Lung (tissue), 12 donors: Measurements from ENCODE around the gene HSPG2. TPM values are rescaled to one million over a fixed set of nuclear protein-coding genes. Genes with fewer than 3 reads are reported as not detected.
A peak's percentile ranks its signal among the peaks of the same experiment; 100 is the strongest.

Experiments used
- ATAC-seq: fragments of 200-7000 bp; cut with Tn5 transposase; one replicate; pipeline ENCODE4 v1.9.1; 2020; ENCODE audit warnings: moderate number of reproducible peaks; ENCODE audit not compliant: insufficient read depth, low FRiP score
- DNase-seq, 3 donors: peaks; one replicate each; pipeline ENCODE4 v3.0.0-alpha.2; 2013 to 2017
- H3K27ac ChIP-seq, 2 donors: one replicate each; pipeline ENCODE4 v1.5.1; 2013; ENCODE audit warnings: mild to moderate bottlenecking in 2 of 2, moderate library complexity in 2 of 2, control low read depth in 1 of 2, inconsistent platforms in 1 of 2, low read depth in 1 of 2, low read length in 1 of 2
- H3K27me3 ChIP-seq, 3 donors: one replicate each; pipeline ENCODE4 v1.5.1; 2013; ENCODE audit warnings: low read length in 2 of 3; ENCODE audit not compliant: control insufficient read depth in 3 of 3, insufficient read depth in 3 of 3
- H3K36me3 ChIP-seq, 4 donors: one replicate each; pipeline ENCODE4 v1.5.1; 2013; ENCODE audit warnings: low read length in 4 of 4, mild to moderate bottlenecking in 1 of 4, moderate library complexity in 1 of 4; ENCODE audit not compliant: control insufficient read depth in 4 of 4, insufficient read depth in 4 of 4
- H3K4me1 ChIP-seq, 5 donors: one replicate each; pipeline ENCODE4 v1.5.1; 2013; ENCODE audit warnings: low read length in 5 of 5, mild to moderate bottlenecking in 2 of 5, moderate library complexity in 1 of 5; ENCODE audit not compliant: control insufficient read depth in 5 of 5, insufficient read depth in 5 of 5
- H3K4me3 ChIP-seq: one replicate; pipeline ENCODE4 v1.5.1; 2013; ENCODE audit warnings: mild to moderate bottlenecking, control low read depth, moderate library complexity
- H3K9ac ChIP-seq, 2 donors: one replicate each; pipeline ENCODE4 v1.5.1; 2013; ENCODE audit warnings: low read length in 2 of 2, control low read depth in 1 of 2; ENCODE audit not compliant: insufficient read depth in 1 of 2
- H3K9me3 ChIP-seq, 4 donors: one replicate each; pipeline ENCODE4 v1.5.1; 2013; ENCODE audit warnings: low read length in 3 of 4, mild to moderate bottlenecking in 1 of 4, moderate library complexity in 1 of 4; ENCODE audit not compliant: control insufficient read depth in 4 of 4, insufficient read depth in 3 of 4
- WGBS, 2 donors: extraction: QIAGEN DNeasy Blood & Tissue Kit; methylation state at CpG; one replicate each; pipeline ENCODE4 v1.1.7; 2013; 5-methylcytosine and 5-hydroxymethylcytosine counted together
- polyA plus RNA-seq, 2 donors: library from polyadenylated mRNA; stranded (reverse); fragments of 200-250 nt; gene quantifications; one replicate each; pipeline ENCODE4 v1.2.1, GENCODE V29; 2013
- total RNA-seq, 2 donors: library from RNA; depleted of rRNA in 1 of 2; stranded (reverse); fragments of >200 nt in 1 of 2; gene quantifications; one replicate each; pipeline ENCODE4 v1.2.1, GENCODE V29; 2014 to 2021
- TF ChIP-seq, protein P1 (sequence below): IDR thresholded peaks from 2 replicates; pipeline ENCODE4 v1.5.1; 2012; ENCODE audit warnings: mild to moderate bottlenecking; ENCODE audit errors: control extremely low read depth, extremely low read depth
- donor health status: control.
- donor health status: control.
- donor health status: Bipolar disorder and iron deficiency.
- donor health status: healthy.
- donor health status: DM: yes; HTN: yes; CAD: no.

HSPG2 gene
- total and polyA plus RNA-seq, 4 donors, result 58.0 to 335 (median 140) TPM

DNA sequence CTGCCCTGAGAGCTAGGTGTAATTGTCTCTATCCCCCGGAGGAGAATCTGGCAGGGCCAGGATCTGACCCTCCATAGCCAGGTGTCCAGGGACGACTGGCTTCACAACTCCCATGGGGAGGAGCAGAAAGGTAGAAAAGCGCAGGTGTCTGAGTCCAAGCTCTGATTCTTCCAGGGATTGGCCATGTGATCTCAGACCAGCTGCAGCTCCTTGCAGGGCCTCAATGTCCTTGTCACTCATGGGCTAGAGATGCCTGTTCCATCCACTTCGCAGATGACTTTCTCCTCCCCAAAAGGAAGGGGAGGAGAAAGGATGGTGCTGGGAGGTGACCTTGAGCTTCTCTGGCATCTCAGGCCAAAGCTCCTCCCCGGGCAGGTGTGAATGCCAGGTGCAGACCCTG lies 22.7 kb downstream of the HSPG2 start:
- TF ChIP-seq, protein P1, sequence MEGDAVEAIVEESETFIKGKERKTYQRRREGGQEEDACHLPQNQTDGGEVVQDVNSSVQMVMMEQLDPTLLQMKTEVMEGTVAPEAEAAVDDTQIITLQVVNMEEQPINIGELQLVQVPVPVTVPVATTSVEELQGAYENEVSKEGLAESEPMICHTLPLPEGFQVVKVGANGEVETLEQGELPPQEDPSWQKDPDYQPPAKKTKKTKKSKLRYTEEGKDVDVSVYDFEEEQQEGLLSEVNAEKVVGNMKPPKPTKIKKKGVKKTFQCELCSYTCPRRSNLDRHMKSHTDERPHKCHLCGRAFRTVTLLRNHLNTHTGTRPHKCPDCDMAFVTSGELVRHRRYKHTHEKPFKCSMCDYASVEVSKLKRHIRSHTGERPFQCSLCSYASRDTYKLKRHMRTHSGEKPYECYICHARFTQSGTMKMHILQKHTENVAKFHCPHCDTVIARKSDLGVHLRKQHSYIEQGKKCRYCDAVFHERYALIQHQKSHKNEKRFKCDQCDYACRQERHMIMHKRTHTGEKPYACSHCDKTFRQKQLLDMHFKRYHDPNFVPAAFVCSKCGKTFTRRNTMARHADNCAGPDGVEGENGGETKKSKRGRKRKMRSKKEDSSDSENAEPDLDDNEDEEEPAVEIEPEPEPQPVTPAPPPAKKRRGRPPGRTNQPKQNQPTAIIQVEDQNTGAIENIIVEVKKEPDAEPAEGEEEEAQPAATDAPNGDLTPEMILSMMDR, result no peak

DNA sequence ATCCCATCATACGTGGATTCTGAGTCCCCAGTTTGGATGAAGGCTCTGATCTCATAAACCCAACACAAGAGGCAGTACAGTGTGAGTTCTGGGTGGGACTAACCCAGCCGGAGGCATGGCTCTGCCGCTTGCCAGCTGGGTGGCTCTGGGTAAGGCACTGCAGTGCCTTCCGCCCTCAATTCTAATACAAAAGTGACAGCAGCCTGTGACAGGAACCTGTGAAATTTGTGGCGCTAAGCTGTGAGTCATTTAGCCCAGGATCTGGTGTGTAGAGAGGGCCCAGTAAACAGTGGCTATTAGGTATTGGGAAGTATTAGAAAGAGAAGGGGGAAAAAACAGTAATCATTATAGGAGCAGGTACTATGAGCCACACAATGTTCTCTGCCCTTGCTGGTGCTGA lies 23.3 kb downstream of the HSPG2 start:
- Histone ChIP-seq H3K9ac (peak overlapping the region in 1 of 2 donors; percentile 36), H3K27ac (peak overlapping the region; percentile 48 to 79), H3K9me3 (no peaks in the 10 kb centered on the region), H3K36me3 (no peaks in the 10 kb centered on the region), H3K27me3 (no peaks in the 10 kb centered on the region), H3K4me3 (no peak overlapping the region), H3K4me1 (peaks cover 21 to 53% (median 28%) of the 10 kb centered on the region in 5 donors)
- no peak for ATAC-seq
- TF ChIP-seq, protein P1, result no peak
- 60 to 62% methylated on average over 5 of the region's 5 CpGs for WGBS, 2 donors
- DNase-seq, result no peak

More for the DNA sequence above, 22.7 kb downstream of the HSPG2 start:
- Histone ChIP-seq H3K27ac (peak overlapping the region; percentile 48 to 79), H3K4me1 (peaks cover 20 to 51% (median 25%) of the 10 kb centered on the region in 5 donors), H3K4me3 (no peak overlapping the region), H3K27me3 (no peaks in the 10 kb centered on the region), H3K9ac (no peak overlapping the region), H3K36me3 (no peaks in the 10 kb centered on the region), H3K9me3 (no peaks in the 10 kb centered on the region)
- ATAC-seq (no peak), DNase-seq (no peak)
- 77 to 97% methylated on average over 5 of the region's 5 CpGs for WGBS, 2 donors

DNA sequence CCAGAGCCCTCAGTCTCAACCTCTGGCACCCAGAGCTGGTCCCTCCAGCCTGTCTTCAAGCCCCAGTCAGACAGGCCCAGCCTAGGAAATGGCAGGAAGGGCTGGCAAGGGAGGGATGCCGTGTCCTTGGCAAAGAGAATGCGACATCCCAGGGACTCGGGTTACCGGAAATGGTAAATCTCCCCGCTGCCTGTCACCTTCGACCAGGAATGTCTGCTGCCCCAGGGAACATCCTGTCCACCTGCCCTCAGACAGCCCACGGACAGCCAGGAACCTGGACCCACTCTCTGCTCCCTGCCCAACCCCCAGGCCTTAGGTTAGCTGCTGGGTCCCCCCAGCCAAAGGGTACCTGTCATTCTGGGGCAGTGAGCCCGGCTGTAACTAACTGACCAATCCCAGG lies 23.9 kb downstream of the HSPG2 start:
- H3K4me3 ChIP-seq, result no peak overlapping the region
- TF ChIP-seq, protein P1, result no peak
- no peak overlapping the region for H3K9ac ChIP-seq
- H3K27me3 ChIP-seq, result no peaks in the 10 kb centered on the region
- no peaks in the 10 kb centered on the region for H3K9me3 ChIP-seq
- no peaks in the 10 kb centered on the region for H3K36me3 ChIP-seq
- ATAC-seq, result no peak
- 57 to 78% methylated on average over 8 of the region's 8 CpGs for WGBS, 2 donors
- H3K27ac ChIP-seq, result peak overlapping the region; percentile 22 to 79
- no peak for DNase-seq
- H3K4me1 ChIP-seq, result peaks cover 21 to 58% (median 28%) of the 10 kb centered on the region in 5 donors

DNA sequence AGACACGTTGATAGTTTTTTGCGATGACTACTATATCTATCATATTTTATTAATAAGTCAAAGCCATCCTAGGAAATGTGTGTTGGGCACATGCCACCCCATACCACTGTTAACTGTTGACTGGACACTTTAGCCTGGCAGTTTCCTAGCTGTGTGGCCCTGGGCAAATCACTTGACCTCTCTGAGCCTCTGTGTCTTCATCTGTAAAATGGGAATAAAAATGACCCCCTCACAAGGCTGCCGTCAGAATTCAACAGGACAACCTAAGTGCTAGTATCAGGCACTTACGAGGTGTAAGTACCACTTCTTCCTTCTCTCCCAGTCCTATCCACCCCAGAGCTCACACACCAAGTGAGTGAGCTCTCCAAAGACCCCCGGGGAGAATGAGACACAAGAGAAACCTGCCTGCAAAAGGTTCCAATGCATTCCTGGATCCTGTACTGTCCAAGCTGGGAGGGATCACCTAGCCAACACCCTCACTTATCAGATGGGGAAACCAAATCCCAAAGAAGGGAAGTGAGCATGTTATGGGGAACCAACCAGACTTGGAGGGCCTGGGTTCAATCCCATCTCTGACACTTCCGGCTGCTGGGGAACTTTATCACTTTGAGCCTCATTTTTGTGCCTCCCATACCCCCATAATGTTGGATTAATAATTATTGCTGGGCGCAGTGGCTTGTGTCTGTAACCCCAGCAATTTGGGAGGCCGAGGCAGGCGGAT lies 24.9 kb downstream of the HSPG2 start:
- H3K36me3 ChIP-seq, result no peaks in the 10 kb centered on the region
- no peak overlapping the region for H3K4me3 ChIP-seq
- no peaks in the 10 kb centered on the region for H3K27me3 ChIP-seq
- H3K27ac ChIP-seq, result peak overlapping the region; percentile 66 to 79
- WGBS, 2 donors, result 80 to 85% methylated on average over 9 of the region's 9 CpGs
- H3K4me1 ChIP-seq, result peaks cover 23 to 65% (median 29%) of the 10 kb centered on the region in 5 donors
- peak overlapping the region in 1 of 2 donors; percentile 52 for H3K9ac ChIP-seq
- ATAC-seq (no peak), DNase-seq (no peak)
- TF ChIP-seq, protein P1, result no peak
- H3K9me3 ChIP-seq, result no peaks in the 10 kb centered on the region
